H1 (cell line): Measurements from ENCODE around the gene PTPN7. TPM values are rescaled to one million over a fixed set of nuclear protein-coding genes. Genes with fewer than 3 reads are reported as not detected.

Experiments
- CTCF ChIA-PET: fragments of 300-600 bp; sonication (Branson Sonifier 250); formaldehyde crosslinking; loops from one replicate; lab custom pipeline; 2021; ENCODE audit not compliant: partially characterized antibody; lab: Charles Lee
- POLR2A ChIA-PET: fragments of 300-600 bp; sonication (Branson Sonifier 250); formaldehyde crosslinking; loops from one replicate; lab custom pipeline; 2021; ENCODE audit warnings: inconsistent platforms; ENCODE audit not compliant: partially characterized antibody; lab: Charles Lee
- DNase-seq, 2 experiments: peaks; one replicate each; pipeline versions ENCODE4 v3.0.0 to v3.0.0-alpha.2; 2010 to 2022; ENCODE audit warnings: low spot score in 2 of 2, low read depth in 1 of 2, mixed read lengths in 1 of 2
- FAIRE-seq: peaks from 2 replicates; lab custom pipeline; 2011; peaks lifted over from hg19 to GRCh38; lab: Jason Lieb, UNC
- H2AFZ ChIP-seq: 2 replicates; pipeline ENCODE4 v1.8.1; 2012; ENCODE audit warnings: low read length, inconsistent platforms
- H2AK5ac ChIP-seq: 2 replicates; pipeline ENCODE4 v1.6.1; 2013; ENCODE audit warnings: low read depth, low read length
- H2BK120ac ChIP-seq: replicated peaks from 2 replicates; pipeline ENCODE3; 2013; ENCODE audit warnings: low read depth, low read length, inconsistent platforms
- H2BK12ac ChIP-seq: 2 replicates; pipeline ENCODE4 v1.6.1; 2013; ENCODE audit warnings: low read depth, low read length
- H2BK15ac ChIP-seq: 2 replicates; pipeline ENCODE4 v1.6.1; 2013; ENCODE audit warnings: low read length
- H2BK20ac ChIP-seq: 2 replicates; pipeline ENCODE4 v1.6.1; 2013; ENCODE audit warnings: low read length
- H2BK5ac ChIP-seq: 2 replicates; pipeline ENCODE4 v1.6.1; 2013; ENCODE audit warnings: low read depth, low read length
- H3K14ac ChIP-seq: 2 replicates; pipeline ENCODE4 v1.6.1; 2013; ENCODE audit warnings: inconsistent platforms; ENCODE audit not compliant: insufficient read length
- H3K18ac ChIP-seq: 2 replicates; pipeline ENCODE4 v1.6.1; 2013; ENCODE audit warnings: low read length; ENCODE audit errors: extremely low read depth
- H3K23ac ChIP-seq: 2 replicates; pipeline ENCODE4 v1.6.1; 2013; ENCODE audit warnings: inconsistent platforms; ENCODE audit not compliant: insufficient read length
- H3K23me2 ChIP-seq: 2 replicates; pipeline ENCODE4 v1.6.1; 2013; ENCODE audit warnings: low read depth, low read length
- H3K27ac ChIP-seq: 2 replicates; pipeline ENCODE4 v1.6.1; 2011; ENCODE audit warnings: low read depth, low read length, inconsistent platforms
- H3K27me3 ChIP-seq, 4 experiments: replicated peaks in 1 of 4; 1 replicate in 1 of 4; 2 replicates in 3 of 4; pipeline versions ENCODE4 v1.6.1 to v1.8.1; 2011 to 2013; ENCODE audit warnings: low read length in 3 of 4, mild to moderate bottlenecking in 3 of 4, inconsistent platforms in 2 of 4, mixed read lengths in 2 of 4, moderate library complexity in 1 of 4; ENCODE audit not compliant: control insufficient read depth in 3 of 4, insufficient read depth in 3 of 4; ENCODE audit errors: extremely low read depth in 1 of 4
- H3K36me3 ChIP-seq, 4 experiments: 2 replicates each; pipeline versions ENCODE4 v1.6.1 to v1.8.1; 2011 to 2013; ENCODE audit warnings: mild to moderate bottlenecking in 4 of 4, low read length in 3 of 4, moderate library complexity in 2 of 4, control low read depth in 1 of 4, inconsistent platforms in 1 of 4; ENCODE audit not compliant: insufficient read depth in 4 of 4, control insufficient read depth in 2 of 4
- H3K4ac ChIP-seq: replicated peaks from 2 replicates; pipeline ENCODE3; 2013; ENCODE audit warnings: low read length, low read depth, mixed read lengths, inconsistent platforms; ENCODE audit not compliant: insufficient read length
- H3K4me1 ChIP-seq, 4 experiments: replicated peaks in 1 of 4; 1 replicate in 1 of 4; 2 replicates in 3 of 4; pipeline versions ENCODE4 v1.6.1 to v1.8.1; 2011 to 2013; ENCODE audit warnings: low read length in 3 of 4, inconsistent platforms in 2 of 4, mixed read lengths in 1 of 4; ENCODE audit not compliant: insufficient read depth in 4 of 4, control insufficient read depth in 3 of 4
- H3K4me2 ChIP-seq, 2 experiments: 2 replicates each; pipeline versions ENCODE4 v1.6.1 to v1.8.1; 2011 to 2013; ENCODE audit warnings: low read depth in 2 of 2, low read length in 2 of 2, control low read depth in 1 of 2, inconsistent platforms in 1 of 2, mild to moderate bottlenecking in 1 of 2; ENCODE audit not compliant: insufficient read depth in 1 of 2
- H3K4me3 ChIP-seq, 4 experiments: fragments of 200-600, 300-600 bp in 1 of 4; sonication (generic), shearing (Covaris generic), sonication (Bioruptor Twin) in 1 of 4; 2 replicates each; pipeline versions ENCODE4 v1.5.1 to v1.8.1; 2011 to 2016; ENCODE audit warnings: low read length in 4 of 4, low read depth in 3 of 4, control low read depth in 2 of 4, inconsistent platforms in 2 of 4, mild to moderate bottlenecking in 2 of 4, mixed read lengths in 1 of 4, moderate library complexity in 1 of 4; ENCODE audit not compliant: insufficient read depth in 2 of 4; ENCODE audit errors: extremely low read depth in 1 of 4
- H3K56ac ChIP-seq: replicated peaks from 2 replicates; pipeline ENCODE3; 2013; ENCODE audit warnings: low read depth, mild to moderate bottlenecking, mixed read lengths, low read length, inconsistent platforms; ENCODE audit not compliant: insufficient read length
- H3K79me1 ChIP-seq: 2 replicates; pipeline ENCODE4 v1.6.1; 2013; ENCODE audit warnings: low read depth, low read length, control low read depth
- H3K79me2 ChIP-seq, 2 experiments: 2 replicates each; pipeline versions ENCODE4 v1.6.1 to v1.8.1; 2012 to 2013; ENCODE audit warnings: low read length in 2 of 2, mild to moderate bottlenecking in 2 of 2, inconsistent platforms in 1 of 2; ENCODE audit not compliant: insufficient read depth in 2 of 2, control insufficient read depth in 1 of 2
- H3K9ac ChIP-seq, 4 experiments: replicated peaks in 1 of 4; 1 replicate in 1 of 4; 2 replicates in 3 of 4; pipeline versions ENCODE4 v1.6.1 to v1.8.1; 2011 to 2013; ENCODE audit warnings: low read depth in 3 of 4, low read length in 3 of 4, control low read depth in 2 of 4, mild to moderate bottlenecking in 2 of 4, moderate library complexity in 2 of 4, inconsistent platforms in 1 of 4; ENCODE audit errors: extremely low read depth in 1 of 4
- H3K9me3 ChIP-seq, 2 experiments: 2 replicates each; pipeline versions ENCODE4 v1.6.1 to v1.8.1; 2012 to 2013; ENCODE audit warnings: mild to moderate bottlenecking in 2 of 2, moderate library complexity in 2 of 2, control low read depth in 1 of 2, inconsistent platforms in 1 of 2, low read depth in 1 of 2, low read length in 1 of 2, mixed read lengths in 1 of 2; ENCODE audit not compliant: insufficient read depth in 2 of 2
- H4K20me1 ChIP-seq, 2 experiments: replicated peaks in 1 of 2; 2 replicates each; pipeline versions ENCODE3 to v1.8.1; 2011 to 2013; ENCODE audit warnings: inconsistent platforms in 2 of 2, low read length in 2 of 2, mild to moderate bottlenecking in 1 of 2; ENCODE audit not compliant: insufficient read depth in 2 of 2, control insufficient read depth in 1 of 2
- H4K5ac ChIP-seq: 2 replicates; pipeline ENCODE4 v1.6.1; 2013; ENCODE audit warnings: low read length, low read depth, mixed read lengths, inconsistent platforms; ENCODE audit not compliant: insufficient read length
- H4K8ac ChIP-seq: 2 replicates; pipeline ENCODE4 v1.8.0; 2013; ENCODE audit warnings: mild to moderate bottlenecking, moderate library complexity, low read length, inconsistent platforms; ENCODE audit not compliant: insufficient read depth; ENCODE audit errors: extremely low read depth
- H4K91ac ChIP-seq: replicated peaks from 2 replicates; pipeline ENCODE3; 2013; ENCODE audit warnings: low read length, mixed read lengths, inconsistent platforms; ENCODE audit not compliant: insufficient read length
- RFX5 ChIP-seq: IDR thresholded peaks from 2 replicates; pipeline ENCODE4 v1.6.1; 2011; ENCODE audit warnings: low read depth, low read length, improper control_type of control experiment, borderline replicate concordance
- SUZ12 ChIP-seq: fragments of 200-600 bp; sonication (generic); IDR thresholded peaks from 2 replicates; pipeline ENCODE4 v1.6.1; 2012; ENCODE audit warnings: mild to moderate bottlenecking, inconsistent platforms, low read length, moderate library complexity, mixed read lengths
- WGBS, 2 experiments: shearing (Covaris generic) in 1 of 2; methylation state at CpG; one replicate each; pipeline versions ENCODE4 v1.1.6 to v1.1.7; 2013 to 2015; ENCODE audit warnings: low lambda C conversion rate in 2 of 2, mixed read lengths in 2 of 2, inconsistent platforms in 1 of 2, low coverage in 1 of 2, missing lambda C conversion rate in 1 of 2; ENCODE audit not compliant: insufficient replicate concordance in 2 of 2, insufficient coverage in 1 of 2, insufficient read length in 1 of 2; ENCODE audit errors: extremely low coverage in 1 of 2, missing lambda C conversion rate in 1 of 2; 5-methylcytosine and 5-hydroxymethylcytosine counted together
- polyA plus RNA-seq, 7 experiments: library from polyadenylated mRNA; depleted of rRNA in 3 of 7; stranded (reverse) in 5 of 7; unstranded in 2 of 7; fragments of >200 nt in 5 of 7; fragments of 200-250 nt in 2 of 7; gene quantifications; 1 replicate in 5 of 7; 2 replicates in 1 of 7; 4 replicates in 1 of 7; pipeline versions ENCODE4 v1.2.1 to v1.2.3, GENCODE V29; 2011 to 2013; ENCODE audit warnings: missing spikeins in 2 of 7, mixed read lengths in 2 of 7
- total RNA-seq: library from RNA; stranded (reverse); fragmentation: NEBNext Ultra II Directional; extraction: Animal tissue kit (Norgen Biotek cat#: 25700); gene quantifications from 2 replicates; pipeline ENCODE4 v1.2.1, GENCODE V29; 2021

PTPN7 gene
- total and polyA plus RNA-seq, 2 of the 8 experiments (the other 6 are each of a cell fraction or from before 2014, with no cell fraction given): 0.20 TPM; not detected in 1

DNA sequence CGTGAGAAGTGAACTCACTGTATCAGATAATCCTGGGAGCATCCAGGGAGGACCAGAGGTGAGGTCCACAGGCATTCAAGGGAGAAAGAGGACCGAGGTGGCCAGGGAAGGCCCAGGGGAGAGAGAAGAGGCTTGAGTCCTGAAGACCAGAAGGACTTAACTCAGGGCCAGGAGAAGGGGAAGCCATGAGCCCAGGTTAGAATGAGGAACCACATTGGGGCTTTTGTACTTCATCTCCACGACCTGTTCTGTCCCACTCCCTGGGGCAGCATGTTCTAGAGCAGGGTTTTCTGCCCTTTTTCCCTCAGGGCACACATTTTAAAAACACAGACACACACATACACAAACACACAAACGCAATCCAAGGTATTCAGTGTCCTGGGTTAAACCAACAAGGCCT, 41.6 kb upstream of the PTPN7 start:
- no peak overlapping the region for H2AFZ ChIP-seq
- no peak overlapping the region for H2BK120ac ChIP-seq
- H3K9me3 ChIP-seq: no peaks in the 10 kb centered on the region
- no peak overlapping the region for H3K9ac ChIP-seq
- no peaks in the 10 kb centered on the region for H3K79me2 ChIP-seq
- H4K91ac ChIP-seq: no peak overlapping the region
- no peaks in the 10 kb centered on the region; a peak in 1 of 7 replicates for H3K27me3 ChIP-seq
- H3K4me2 ChIP-seq: no peak overlapping the region
- H3K18ac ChIP-seq: no peak overlapping the region
- CTCF ChIA-PET: interaction anchor here (0.6 to 3.7 kb wide), 13 partner anchors 9 to 130 kb away, joined by 3 to 30 read pairs (median 3); partner anchors contain the start of gene LGR6
- POLR2A ChIA-PET: no interaction called here
- no peak for DNase-seq
- H3K4ac ChIP-seq: no peak overlapping the region
- H3K79me1 ChIP-seq: no peaks in the 10 kb centered on the region; the same call in 1 of the 2 replicates
- TF ChIP-seq SUZ12 (no peak), RFX5 (no peak)
- H3K23ac ChIP-seq: no peak overlapping the region
- H4K20me1 ChIP-seq: peaks cover 0 to 3% of the 10 kb centered on the region in 2 experiments
- H3K4me1 ChIP-seq: no peaks in the 10 kb centered on the region; a peak in 1 of 7 replicates
- H3K56ac ChIP-seq: no peak overlapping the region
- no peak overlapping the region for H4K5ac ChIP-seq
- H3K23me2 ChIP-seq: peaks cover 18% of the 10 kb centered on the region; the same call in 1 of the 2 replicates
- no peak overlapping the region for H3K4me3 ChIP-seq
- H2BK5ac ChIP-seq: no peak overlapping the region
- no peak overlapping the region; the same call in 1 of the 2 replicates for H3K27ac ChIP-seq
- no peak overlapping the region for H2BK15ac ChIP-seq
- no peak overlapping the region for H2BK20ac ChIP-seq
- H3K14ac ChIP-seq: no peak overlapping the region
- H3K36me3 ChIP-seq: no peaks in the 10 kb centered on the region
- WGBS, 2 experiments: 70% methylated on average over 4 of the region's 4 CpGs; no CpG with 5 or more reads in 1 of the 2 experiments
- no peak for FAIRE-seq
- no peak overlapping the region for H2BK12ac ChIP-seq
- no peak overlapping the region for H4K8ac ChIP-seq
- H2AK5ac ChIP-seq: no peak overlapping the region
